HepG2 (cell line): ENCODE measurements around the gene ZBTB2. TPM values are rescaled to one million over a fixed set of nuclear protein-coding genes. Genes with fewer than 3 reads are reported as not detected.
A peak's percentile ranks its signal among the peaks of the same experiment; 100 is the strongest.

Source experiments
- CTCF ChIP-seq: sonication (generic); formaldehyde crosslinking; IDR thresholded peaks from 2 replicates; pipeline ENCODE4 v1.5.0; 2020; ENCODE audit warnings: mild to moderate bottlenecking, missing genetic modification reagents, moderate library complexity
- FOXA1 ChIP-seq, 2 experiments: fragments of 450-650 bp in 1 of 2; sonication (generic) in 1 of 2; formaldehyde crosslinking in 1 of 2; IDR thresholded peaks; 2 replicates each; pipeline versions ENCODE4 v1.4.0 to v1.6.1; 2016 to 2020; ENCODE audit warnings: missing genetic modification reagents in 1 of 2
- KDM6A ChIP-seq: IDR thresholded peaks from 2 replicates; pipeline ENCODE4 v1.6.1; 2016; ENCODE audit warnings: low read depth
- SATB2 ChIP-seq: sonication (generic); formaldehyde crosslinking; IDR thresholded peaks from 2 replicates; pipeline ENCODE4 v1.5.0; 2020; ENCODE audit warnings: missing genetic modification reagents
- SMYD3 ChIP-seq: sonication (generic); formaldehyde crosslinking; IDR thresholded peaks from 2 replicates; pipeline ENCODE4 v1.8.1; 2023; ENCODE audit warnings: mild to moderate bottlenecking, missing genetic modification reagents
- STAT6 ChIP-seq: sonication (generic); formaldehyde crosslinking; IDR thresholded peaks from 2 replicates; pipeline ENCODE4 v1.4.0; 2020; ENCODE audit warnings: missing genetic modification reagents, mild to moderate bottlenecking, borderline replicate concordance
- ZGPAT ChIP-seq: IDR thresholded peaks from 2 replicates; pipeline ENCODE4 v1.6.1; 2016; ENCODE audit warnings: mild to moderate bottlenecking
- ZMYM4 ChIP-seq: sonication (generic); formaldehyde crosslinking; IDR thresholded peaks from 2 replicates; pipeline ENCODE4 v1.8.1; 2023; ENCODE audit warnings: mild to moderate bottlenecking, missing genetic modification reagents
- ZNF256 ChIP-seq: sonication (generic); formaldehyde crosslinking; conservative IDR thresholded peaks from 2 replicates; pipeline ENCODE4 v1.4.0; 2020; ENCODE audit warnings: missing genetic modification reagents
- ZNF460 ChIP-seq: sonication (generic); formaldehyde crosslinking; IDR thresholded peaks from 2 replicates; pipeline ENCODE4 v1.5.1; 2020; ENCODE audit warnings: missing genetic modification reagents, mild to moderate bottlenecking, borderline replicate concordance
- ZNF503 ChIP-seq: sonication (generic); formaldehyde crosslinking; IDR thresholded peaks from 2 replicates; pipeline ENCODE4 v1.4.0; 2020; ENCODE audit warnings: missing genetic modification reagents
- ZNF598 ChIP-seq: sonication (generic); formaldehyde crosslinking; IDR thresholded peaks from 2 replicates; pipeline ENCODE4 v1.5.1; 2020; ENCODE audit warnings: mild to moderate bottlenecking, missing genetic modification reagents, borderline replicate concordance
- ZNF749 ChIP-seq: sonication (generic); formaldehyde crosslinking; IDR thresholded peaks from 2 replicates; pipeline ENCODE4 v1.8.0; 2022; ENCODE audit warnings: mild to moderate bottlenecking, missing genetic modification reagents, moderate library complexity, borderline replicate concordance
- polyA plus RNA-seq, 8 experiments: library from polyadenylated mRNA; depleted of rRNA in 3 of 8; stranded (reverse) in 7 of 8; unstranded in 1 of 8; fragments of >200 nt; fragmentation: Illumina TruSeq in 4 of 8; extraction: Trizol in 4 of 8; gene quantifications; 2 replicates each; pipeline versions ENCODE4 v1.2.1 to v1.2.3, GENCODE V29; 2011 to 2016; ENCODE audit warnings: low read depth in 4 of 8, missing spikeins in 1 of 8, mixed read lengths in 1 of 8; ENCODE audit not compliant: insufficient read depth in 1 of 8
- total RNA-seq, 5 experiments: library from RNA; depleted of rRNA; stranded (reverse); fragments of >200 nt; fragmentation: Illumina TruSeq; extraction: Trizol; gene quantifications; 2 replicates each; pipeline ENCODE4 v1.2.3, GENCODE V29; 2016; ENCODE audit warnings: low read depth in 1 of 5
- TF ChIP-seq, protein P1 (sequence below): sonication (generic); formaldehyde crosslinking; IDR thresholded peaks from 2 replicates; pipeline ENCODE4 v1.4.0; 2020; ENCODE audit warnings: missing genetic modification reagents, borderline replicate concordance
- TF ChIP-seq, protein P2 (sequence below): sonication (generic); formaldehyde crosslinking; IDR thresholded peaks from 2 replicates; pipeline ENCODE4 v1.5.0; 2020; ENCODE audit warnings: missing genetic modification reagents, mild to moderate bottlenecking, borderline replicate concordance

Gene ZBTB2
- total and polyA plus RNA-seq, 2 of the 13 experiments (the other 11 are each of a cell fraction or from before 2014, with no cell fraction given), result 15.4 to 22.8 TPM

DNA sequence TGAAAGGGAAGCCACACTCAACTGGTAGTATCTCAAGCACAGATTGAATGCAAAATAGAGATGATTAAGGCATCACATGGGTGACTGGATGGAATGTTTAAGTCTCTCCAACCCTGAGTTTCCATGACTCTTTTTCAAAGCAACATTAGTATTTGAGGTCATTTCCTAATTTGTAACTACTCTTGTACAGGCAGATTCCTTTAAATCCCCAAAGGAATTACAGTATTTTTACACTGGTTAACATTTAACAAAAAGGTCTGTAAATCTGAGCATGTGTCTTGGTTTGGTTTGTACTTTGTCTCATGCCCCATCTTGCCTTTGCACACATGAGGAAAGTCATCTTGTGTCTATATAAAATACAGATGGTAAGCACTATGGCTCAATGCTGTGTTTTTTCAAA is 45.4 kb upstream of the ZBTB2 start (continued):
- TF ChIP-seq, protein P1, sequence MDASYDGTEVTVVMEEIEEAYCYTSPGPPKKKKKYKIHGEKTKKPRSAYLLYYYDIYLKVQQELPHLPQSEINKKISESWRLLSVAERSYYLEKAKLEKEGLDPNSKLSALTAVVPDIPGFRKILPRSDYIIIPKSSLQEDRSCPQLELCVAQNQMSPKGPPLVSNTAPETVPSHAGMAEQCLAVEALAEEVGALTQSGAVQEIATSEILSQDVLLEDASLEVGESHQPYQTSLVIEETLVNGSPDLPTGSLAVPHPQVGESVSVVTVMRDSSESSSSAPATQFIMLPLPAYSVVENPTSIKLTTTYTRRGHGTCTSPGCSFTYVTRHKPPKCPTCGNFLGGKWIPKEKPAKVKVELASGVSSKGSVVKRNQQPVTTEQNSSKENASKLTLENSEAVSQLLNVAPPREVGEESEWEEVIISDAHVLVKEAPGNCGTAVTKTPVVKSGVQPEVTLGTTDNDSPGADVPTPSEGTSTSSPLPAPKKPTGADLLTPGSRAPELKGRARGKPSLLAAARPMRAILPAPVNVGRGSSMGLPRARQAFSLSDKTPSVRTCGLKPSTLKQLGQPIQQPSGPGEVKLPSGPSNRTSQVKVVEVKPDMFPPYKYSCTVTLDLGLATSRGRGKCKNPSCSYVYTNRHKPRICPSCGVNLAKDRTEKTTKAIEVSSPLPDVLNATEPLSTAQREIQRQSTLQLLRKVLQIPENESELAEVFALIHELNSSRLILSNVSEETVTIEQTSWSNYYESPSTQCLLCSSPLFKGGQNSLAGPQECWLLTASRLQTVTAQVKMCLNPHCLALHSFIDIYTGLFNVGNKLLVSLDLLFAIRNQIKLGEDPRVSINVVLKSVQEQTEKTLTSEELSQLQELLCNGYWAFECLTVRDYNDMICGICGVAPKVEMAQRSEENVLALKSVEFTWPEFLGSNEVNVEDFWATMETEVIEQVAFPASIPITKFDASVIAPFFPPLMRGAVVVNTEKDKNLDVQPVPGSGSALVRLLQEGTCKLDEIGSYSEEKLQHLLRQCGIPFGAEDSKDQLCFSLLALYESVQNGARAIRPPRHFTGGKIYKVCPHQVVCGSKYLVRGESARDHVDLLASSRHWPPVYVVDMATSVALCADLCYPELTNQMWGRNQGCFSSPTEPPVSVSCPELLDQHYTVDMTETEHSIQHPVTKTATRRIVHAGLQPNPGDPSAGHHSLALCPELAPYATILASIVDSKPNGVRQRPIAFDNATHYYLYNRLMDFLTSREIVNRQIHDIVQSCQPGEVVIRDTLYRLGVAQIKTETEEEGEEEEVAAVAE (CRISPR knock-in tag), result no peak
- TF ChIP-seq ZNF460 (CRISPR knock-in tag) (no peak), STAT6 (CRISPR knock-in tag) (no peak; the same call in 1 of the 2 replicates), ZNF749 (no peak), SATB2 (CRISPR knock-in tag) (no peak), KDM6A (CRISPR knock-in tag) (peak; percentile 36; the same call in 1 of the 2 replicates), ZGPAT (CRISPR knock-in tag) (peak; percentile 75; the same call in 1 of the 2 replicates), ZNF503 (CRISPR knock-in tag) (0 out of 2 replicates have a peak, but pooled peaks have one; percentile 20), ZNF256 (CRISPR knock-in tag) (no peak), ZNF598 (CRISPR knock-in tag) (no peak), FOXA1 (IDR thresholded peaks at IDR 0.05) (no peak), FOXA1 (CRISPR knock-in tag; IDR thresholded peaks at IDR 0.05) (peak; percentile 24; the same call in 1 of the 2 replicates), ZMYM4 (peak; percentile 78), SMYD3 (CRISPR knock-in tag) (0 out of 2 replicates have a peak, but pooled peaks have one; percentile 16), CTCF (CRISPR knock-in tag) (no peak)
- TF ChIP-seq, protein P2, sequence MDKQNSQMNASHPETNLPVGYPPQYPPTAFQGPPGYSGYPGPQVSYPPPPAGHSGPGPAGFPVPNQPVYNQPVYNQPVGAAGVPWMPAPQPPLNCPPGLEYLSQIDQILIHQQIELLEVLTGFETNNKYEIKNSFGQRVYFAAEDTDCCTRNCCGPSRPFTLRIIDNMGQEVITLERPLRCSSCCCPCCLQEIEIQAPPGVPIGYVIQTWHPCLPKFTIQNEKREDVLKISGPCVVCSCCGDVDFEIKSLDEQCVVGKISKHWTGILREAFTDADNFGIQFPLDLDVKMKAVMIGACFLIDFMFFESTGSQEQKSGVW, result no peak
